AG20443 (cell line): ENCODE data around the gene CRY2.

Experiments used
- DNase-seq: peaks from one replicate; pipeline ENCODE4 v3.0.0; 2012; ENCODE audit warnings: low spot score, mixed read lengths

Gene CRY2

DNA sequence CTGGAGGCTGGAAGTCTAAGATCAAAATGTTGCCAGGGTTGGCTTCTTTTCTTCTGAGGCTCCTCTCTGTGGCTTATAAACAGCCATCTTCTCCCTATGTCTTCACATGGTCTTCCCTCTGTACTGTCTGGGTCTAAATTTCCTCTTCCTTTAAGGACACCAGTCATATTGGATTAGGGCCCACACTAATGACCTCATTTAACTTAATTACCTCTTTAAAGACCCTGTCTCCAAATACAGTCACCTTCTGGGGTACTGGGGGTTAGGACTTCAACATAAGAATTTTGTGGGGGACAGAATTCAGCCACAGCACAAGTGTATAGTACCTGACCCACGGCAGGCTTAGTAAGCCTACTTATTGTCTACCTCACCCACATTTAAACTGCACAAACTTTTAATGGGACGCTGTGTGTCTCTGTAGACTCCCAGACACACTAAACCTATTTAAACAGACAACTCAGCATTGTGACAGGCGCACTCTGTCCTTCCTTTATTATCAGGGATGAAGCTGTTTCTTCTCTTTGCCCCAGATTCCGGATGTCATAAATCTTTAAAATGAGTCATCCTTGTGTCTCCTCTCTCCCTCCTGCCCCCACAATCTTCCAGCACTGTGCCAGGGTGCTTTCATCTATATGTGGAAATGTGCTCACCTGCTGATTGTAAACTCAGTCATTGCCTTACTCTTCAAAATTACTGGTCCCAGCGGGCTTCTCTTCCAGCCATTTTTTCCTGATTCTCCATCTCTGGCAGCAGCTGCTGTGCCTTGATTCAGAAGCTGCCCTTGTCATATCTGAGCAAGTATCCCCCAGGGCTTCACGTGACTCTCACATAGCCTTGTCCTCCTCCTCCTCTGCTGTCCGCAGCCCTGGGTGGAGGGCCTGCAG lies 32.8 kb downstream of the CRY2 start:
- no peak for DNase-seq

DNA sequence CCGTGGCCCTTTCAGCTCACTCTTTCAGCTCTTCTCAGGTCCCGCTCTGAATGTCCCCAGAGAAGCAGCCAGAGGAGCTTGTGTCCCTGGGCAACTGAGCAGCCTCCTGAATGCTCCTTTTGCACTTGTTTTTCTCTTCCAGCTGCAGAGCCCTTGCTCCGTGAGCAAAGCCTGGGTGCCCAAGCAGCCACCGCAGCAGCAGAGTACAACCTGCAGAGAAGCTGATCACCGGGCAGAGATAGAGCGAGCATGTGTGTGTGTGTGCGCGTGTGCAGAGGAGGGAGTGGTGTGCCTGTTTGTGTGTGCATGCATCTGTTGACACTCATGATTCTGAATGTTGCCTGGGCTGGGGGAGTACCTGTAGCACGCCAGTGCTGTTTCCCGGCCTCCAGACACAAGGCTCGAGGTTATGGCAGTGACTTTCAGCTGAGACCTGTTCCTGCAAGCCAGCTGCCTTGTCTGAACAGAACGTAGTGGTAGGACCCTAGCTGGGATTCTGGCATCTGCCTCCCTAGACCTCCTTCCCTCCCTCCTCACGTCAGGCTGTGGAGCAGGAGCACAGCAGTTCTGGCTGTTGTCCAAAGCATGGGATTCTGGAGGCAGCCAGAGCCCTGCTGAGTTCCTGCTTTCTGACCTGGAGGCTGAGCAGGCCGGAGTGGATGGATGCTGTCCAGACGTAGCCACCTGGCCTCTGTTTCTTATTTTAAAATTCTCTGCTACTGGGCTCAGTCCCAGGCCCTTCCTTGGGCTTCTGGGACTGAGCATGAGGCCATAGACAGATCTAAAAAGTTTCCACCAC lies 33.7 kb downstream of the CRY2 start:
- DNase-seq = no peak

DNA sequence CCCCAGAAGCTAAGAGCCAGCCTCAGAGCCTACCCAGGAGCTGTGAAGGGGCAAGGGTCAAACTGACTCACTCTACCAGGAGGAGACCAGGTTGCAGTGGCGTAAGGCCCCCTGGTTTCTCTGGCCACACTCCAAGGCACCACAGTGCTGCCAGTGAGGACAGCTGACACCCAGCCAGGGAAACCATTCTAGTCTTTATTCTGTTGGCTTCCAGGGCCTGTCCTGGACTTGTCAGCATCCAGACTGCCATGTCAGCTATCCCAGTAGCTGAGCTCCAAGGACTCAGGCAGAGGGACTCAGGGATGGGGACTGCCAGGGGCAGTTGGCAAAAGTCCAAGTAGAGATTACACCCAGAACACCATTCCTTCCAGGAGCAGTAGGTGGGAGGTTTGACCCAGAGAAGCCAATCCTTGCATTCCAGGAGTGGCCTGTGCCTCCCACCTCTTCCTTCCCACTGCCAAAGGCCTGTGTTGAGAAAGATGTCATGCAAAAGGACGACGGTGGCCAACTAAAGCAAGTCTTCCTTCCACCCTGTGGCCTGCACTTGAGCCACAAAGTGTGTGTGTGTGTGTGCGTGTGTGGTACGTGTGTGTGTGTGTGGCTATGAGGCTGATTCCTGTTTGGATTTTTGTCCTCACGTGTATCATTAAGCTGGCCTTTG lies 34.6 kb downstream of the CRY2 start:
- DNase-seq = no peak

DNA sequence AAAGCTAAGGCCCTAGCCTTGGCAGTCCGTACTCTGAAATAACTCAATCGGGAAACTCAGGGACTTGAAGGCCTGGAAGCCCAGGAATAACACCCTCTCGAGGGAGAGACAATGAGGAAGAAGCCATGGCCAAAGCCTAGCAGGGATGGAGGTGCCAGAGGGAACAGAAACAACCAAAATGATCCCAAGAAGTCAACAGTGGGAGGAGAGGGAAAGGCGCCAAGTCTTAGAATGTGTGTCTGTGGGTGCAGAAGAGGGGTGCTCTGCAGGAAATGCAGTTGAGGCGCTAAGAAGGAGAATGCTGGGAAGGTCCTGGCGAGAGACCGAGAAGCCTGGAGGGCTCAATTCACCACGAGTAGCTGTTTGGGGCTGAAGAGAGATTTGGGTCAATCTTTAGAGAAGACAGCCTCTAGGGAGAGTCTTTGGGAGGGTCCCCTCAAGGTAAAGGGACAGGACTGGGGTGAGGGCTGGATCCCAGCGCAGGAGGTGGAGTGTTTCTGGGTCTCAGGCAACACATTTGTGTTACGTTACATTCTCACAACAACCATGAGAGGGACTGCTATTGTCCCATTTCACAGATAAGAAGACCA lies 37.4 kb downstream of the CRY2 start:
- no peak for DNase-seq

DNA sequence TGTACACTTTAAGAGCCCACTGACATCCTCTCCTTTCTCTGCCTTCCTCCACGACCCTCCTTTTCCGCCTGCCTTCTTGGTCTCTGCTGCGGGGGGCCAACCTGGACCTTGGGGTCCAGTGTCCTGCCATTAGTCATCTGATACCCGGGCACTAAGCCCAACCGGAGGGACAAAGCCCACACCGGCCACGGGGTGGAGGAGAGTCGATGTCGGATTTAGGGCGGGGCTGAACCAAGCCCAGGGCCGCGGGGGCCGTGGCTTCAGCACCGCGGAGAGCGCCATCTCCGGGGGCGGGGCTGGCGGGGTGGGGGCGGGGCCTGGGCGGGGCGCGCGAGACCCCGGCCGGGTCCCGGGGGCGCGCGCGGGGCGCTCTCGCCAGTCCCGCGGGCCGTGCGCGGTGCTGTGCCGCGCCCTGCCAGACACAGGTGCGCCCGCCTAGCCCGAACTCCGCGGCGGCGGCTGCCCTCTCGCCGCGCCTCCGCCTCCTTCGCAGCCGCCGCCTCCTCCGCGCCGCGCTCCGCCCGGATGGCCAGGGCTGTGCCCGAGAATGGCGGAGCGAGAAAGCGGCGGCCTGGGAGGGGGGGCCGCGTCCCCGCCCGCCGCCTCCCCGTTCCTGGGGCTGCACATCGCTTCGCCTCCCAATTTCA lies 38.1 kb downstream of the CRY2 start, which contains the start of gene MAPK8IP1:
MAPK8IP1 (plus strand) TSS at position 378 of the 647 bp plus-strand sequence; CDS start at position 548, 170 bp downstream.
- peak; percentile 91 for DNase-seq

DNA sequence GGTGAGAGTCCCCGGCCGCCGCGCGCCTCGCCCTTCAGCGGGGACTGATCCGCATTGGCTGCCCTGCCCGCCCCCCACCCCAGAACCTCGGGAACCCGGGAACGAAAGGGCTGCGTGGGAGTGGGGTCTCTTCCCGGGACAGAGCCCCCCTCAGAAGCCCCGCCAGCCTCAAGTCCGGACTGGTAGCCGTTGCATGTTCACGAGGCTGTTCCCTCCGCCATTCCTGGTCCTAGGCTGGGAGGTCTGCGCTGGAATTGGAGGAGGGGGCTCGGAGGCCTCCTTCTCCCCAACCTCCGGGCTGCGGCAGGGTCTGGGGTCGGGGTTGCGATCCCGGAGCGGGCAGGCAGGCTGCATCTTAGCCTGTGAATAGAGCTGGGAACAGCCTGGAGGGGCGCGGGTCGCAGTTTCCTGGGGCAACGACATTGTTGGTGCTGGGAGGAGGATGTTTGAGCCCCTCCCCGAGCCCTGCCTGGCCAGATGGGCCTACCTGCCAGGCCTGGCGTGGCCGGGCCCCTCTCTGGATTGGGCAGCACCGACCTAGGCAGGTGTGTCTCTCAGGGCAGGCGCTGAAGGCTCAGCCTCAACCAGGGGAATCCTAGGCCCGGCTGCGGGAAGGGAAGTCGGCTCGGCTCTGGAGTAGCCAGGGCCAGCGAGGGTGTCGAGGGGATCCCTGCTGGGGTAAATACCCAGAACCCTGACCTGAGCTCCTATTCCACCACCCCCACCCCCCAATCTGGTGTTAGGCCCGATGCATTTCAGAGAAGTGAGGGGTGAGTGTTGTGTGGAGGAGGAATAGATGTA lies 38.8 kb downstream of the CRY2 start:
- DNase-seq = no peak

DNA sequence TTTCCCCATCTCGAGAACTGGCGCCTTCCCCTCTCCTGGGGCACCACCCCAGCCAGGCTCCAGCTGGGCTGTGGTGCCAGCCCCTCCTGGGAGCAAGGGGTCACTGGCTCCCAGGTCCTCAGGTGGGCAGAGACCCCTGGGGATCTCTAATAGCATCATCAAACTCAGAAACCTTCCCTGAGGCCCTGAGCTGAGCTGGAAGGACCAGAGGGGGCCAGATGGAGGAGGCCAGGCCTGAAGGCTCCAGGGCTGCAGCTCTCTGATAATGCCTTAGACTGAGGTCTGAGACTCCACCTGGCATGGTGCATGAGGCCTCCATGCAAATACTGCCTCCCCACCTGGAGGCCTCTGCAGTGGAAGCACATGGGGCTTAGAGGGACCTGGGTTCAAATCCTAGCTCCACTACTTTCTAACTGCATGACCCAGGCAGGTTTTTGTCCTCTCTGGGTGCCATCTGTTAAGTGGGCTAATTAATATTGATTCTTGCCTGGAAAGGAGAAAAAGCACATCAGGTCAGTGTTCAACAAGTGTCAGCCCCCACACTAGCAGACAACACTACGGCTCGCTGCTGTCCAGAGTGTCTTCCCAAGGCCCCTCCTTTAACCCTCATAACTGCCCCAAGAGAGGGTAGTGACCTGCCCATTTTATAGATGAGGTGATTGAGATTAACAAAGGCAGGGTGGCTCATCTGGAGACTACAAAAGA lies 39.7 kb downstream of the CRY2 start:
- no peak for DNase-seq

DNA sequence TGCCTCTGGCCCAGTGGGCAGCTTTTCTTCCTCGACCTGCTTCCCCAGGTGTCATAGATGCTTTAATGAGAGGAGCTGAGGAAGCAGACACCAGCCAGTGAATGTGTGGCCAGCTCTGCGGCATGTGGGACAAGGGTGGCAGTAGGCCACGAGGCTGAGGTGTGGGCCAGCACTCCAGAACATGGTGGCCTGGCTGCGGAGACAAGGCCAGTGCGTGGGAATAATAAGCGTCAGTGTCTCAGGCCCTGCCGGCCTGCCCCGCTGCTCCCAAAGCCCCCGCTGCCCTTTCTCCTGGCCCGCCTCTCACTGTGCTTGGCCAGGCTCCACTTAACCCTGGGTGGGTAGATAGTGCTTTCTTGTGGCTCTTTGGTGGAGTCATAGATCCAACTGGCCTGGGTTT lies 40.3 kb downstream of the CRY2 start:
- no peak for DNase-seq

DNA sequence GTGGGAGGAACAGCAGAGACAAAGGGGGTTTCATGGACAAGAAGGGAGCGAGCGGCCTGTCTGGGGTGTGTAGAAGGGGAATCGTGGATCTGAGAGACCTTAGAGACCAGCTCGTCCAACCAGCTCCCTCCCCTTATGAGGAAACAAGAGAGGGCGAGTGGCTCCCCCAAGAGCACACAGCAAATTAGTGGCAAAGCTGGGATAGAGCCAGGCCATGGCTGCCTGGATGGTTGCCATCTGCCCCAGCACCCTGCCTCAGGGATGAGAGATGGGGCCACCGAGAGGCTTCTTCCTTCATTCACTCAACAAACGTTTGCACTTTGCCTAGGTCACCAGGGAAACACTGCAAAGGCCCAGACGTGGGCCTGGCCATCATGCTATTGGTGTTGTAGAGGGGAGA lies 42.3 kb downstream of the CRY2 start:
- DNase-seq = no peak

DNA sequence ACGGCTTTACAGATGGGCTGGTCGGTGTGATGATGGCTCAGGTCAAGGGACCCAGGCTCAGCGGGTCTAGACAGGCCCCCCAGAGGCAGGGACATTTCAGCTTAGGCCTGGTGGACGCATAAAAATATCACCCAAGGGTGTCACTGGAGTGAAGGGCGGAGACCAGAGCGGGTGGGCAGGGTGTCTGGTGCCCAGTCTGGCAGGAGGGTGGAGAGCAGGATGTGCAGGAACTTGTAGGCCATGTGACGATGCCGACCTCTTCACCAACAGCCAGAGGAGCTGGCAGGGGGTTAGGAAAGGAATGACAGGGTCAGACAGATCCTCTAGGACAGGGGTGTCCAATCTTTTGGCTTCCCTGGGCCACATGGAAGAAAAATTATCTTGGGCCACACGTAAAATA lies 42.7 kb downstream of the CRY2 start:
- DNase-seq = no peak

DNA sequence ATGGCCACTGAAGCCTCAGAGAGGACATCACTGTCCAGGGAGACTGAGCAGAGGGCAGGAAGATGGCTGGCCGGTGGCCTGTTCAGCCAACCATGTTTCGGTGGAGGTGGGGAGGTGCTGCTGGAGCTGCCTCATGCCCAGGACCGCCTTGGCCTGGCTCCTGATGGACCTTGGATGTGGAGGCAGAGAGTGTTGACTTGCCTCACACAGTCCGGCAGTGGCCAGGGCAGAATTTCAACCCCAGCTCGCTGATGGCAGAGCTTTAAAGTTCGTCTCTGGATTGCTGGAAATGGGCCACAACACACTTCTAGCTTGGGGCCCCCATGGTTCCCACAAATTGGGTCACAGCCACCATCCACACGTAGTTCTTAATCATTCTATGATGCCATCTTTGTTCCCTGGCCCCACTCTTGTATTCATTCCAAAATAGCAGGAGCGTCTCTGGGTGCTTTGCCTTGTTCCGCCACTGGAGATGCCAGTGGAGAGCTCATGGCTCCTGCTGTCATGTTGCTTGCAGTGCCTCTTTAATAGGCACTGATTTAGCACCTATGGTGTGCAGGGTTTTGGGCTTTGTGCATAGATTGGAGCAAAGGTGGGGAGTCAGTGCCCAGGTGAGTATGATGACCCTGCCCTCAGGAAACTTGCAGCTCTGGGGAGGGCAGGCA lies 43.7 kb downstream of the CRY2 start:
- DNase-seq = no peak

DNA sequence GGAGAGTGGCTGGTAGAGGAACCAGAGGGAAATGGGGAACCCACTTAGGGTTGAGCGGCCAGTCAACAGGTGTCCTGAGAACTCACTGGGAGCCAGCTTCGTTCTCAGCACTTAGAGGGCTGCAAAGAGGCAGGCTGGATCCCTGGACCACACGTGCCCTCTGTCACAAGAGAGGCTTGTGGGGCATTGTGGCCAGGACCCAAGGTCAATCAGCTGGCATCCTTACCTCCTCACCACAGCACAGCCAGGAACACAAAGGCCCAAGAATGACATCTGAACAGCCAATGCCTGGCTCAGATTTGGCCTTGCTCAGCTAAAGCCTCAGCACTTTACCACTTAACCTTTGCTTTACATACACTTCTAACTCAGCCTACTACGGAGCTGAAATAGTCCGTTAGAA lies 45.6 kb downstream of the CRY2 start:
- DNase-seq = no peak

DNA sequence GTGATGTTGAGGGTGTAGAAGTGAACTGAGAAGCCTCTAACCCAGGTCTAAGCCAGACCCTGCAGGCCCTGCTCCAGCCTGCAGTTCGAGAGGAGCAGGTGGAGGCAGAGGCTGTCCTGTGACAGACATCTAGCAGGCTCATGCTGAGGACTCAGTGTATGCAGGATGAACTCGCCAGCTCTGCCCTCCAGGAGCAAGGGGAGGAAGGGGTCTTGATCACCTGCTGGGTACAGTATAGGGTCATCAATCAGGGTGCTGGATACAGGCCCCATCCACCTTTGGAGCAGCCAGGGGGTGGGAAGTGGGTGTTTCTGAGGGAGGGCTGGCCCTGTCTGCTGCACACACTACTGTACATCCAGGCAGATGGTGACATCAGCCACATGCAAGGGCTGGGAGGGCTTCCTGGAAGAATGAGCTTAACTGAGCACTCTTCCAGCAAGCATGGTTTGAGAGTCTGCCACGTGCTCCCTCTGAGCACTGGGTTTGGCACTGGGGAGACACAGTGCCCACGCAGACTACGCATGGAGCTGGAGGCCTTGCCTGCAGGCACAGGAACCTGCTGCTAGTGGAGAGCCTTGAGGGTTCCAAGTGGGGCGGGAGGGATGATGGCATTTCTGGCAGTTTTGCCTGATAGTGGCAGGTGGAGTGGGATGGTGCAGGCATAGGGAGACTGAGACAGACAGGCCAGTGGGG lies 47.4 kb downstream of the CRY2 start:
- no peak for DNase-seq

DNA sequence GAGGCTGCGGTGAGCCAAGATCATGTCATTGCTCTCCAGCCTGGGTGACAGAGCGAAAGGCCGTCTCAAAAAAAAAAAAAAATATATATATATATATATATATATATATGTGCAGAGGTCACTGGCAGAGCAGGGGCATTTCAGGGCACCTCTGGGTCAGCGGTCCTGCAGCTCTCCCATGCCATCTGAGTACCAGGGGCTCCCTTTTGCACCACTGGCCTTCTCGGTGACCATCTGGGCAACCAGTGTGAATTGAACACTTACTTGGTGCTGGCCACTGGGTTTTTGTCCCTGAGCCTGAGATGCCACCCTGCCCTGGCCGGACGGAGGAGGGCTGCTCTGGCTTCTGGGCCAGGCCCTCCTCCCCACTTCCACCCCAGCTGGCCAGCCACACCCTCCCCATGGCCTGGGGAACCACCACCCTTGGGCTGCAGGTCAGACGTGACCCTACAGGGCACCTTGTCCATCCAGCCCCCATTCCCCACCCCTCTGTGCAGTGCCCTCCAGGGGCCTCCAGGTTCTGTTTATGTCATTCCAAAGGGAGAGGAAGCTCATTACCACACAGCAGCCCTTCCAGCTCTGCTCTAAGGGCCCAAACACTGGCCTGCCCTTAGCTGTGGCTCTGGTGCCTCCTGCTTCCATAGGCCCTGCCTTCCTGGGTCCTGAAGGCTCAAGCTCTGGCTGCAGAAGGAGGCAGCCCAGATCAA lies 48.4 kb downstream of the CRY2 start:
- DNase-seq = no peak

DNA sequence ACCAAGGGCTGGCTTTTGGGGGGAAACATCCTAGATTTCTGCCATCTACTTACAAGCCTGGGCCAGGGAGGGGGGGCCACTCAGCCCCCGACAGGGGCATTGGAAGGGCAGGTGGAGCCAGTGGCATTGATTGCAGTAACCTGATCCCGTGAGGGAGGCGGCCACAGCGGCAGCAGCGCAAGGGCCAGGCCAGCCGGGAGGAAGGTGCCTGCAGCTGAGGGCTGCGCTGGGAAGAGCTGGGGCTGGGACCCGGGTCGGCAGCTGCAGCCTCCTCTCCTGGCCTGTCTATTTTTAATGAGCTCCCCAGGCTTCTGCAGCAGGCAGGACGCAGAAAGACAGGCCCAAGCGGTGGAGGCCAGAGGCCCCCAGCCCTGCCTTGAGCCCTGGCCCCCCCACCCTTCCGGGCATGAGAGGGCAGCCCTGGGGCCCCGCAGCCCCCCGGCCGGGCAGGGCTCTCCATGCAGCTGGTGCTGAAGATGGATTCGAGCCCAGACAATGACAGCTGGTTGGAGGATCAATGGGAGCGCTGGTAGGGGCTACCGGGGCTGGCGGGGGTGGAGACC lies 49.2 kb downstream of the CRY2 start:
- DNase-seq = no peak

DNA sequence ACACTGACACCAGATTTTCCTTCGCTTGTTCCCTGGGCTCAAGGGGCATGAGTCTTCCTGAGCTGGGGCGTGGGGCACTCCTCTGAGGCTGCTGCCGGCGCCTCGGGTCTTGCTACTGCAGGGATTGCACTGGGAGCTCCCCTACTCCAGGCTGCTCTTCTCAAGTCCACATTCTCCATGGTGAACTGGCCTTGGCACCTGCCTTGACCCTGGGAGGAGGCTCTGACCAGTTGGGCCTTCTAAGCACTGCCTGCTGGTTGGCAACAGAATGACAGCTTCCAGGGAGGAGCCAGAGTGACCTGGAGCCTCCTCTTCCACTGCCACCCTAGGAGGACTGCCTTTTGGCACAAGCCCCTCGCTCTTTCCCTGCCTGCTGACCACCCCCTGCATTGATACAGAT lies 50.3 kb downstream of the CRY2 start:
- DNase-seq = no peak

DNA sequence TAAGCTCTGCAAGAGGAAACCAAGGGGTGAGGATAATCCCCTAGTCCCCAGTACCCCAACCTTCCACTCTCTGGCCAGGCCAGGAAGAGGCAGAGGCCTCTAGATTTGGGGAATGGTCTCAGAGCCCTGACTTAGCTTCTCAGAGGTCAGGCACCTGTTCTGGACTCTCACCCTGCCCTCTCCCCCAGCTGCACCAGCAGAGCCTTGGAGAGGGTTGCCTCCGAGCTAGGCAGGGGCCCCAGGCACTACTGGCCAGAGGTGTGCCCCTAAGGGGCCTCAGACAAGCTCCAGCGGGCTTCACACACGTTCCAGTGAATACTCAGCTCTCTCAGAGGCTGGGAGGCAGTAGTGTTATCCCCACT lies 51.8 kb downstream of the CRY2 start:
- DNase-seq = no peak
